HL-60 (cell line): ENCODE results near the gene ICAM5.

Source experiments
- DNase-seq, 2 experiments: peaks; one replicate each; pipeline ENCODE4 v3.0.0-alpha.2; 2010 to 2020; ENCODE audit warnings: low read depth in 1 of 2, low spot score in 1 of 2
- H3K27ac ChIP-seq: fragments of 250-450 bp; sonication (Bioruptor Pico); replicated peaks from 2 replicates; pipeline ENCODE4 v1.5.1; 2020; ENCODE audit warnings: mild to moderate bottlenecking, moderate library complexity
- H3K27me3 ChIP-seq: fragments of 250-450 bp; sonication (Bioruptor Pico); 2 replicates; pipeline ENCODE4 v1.5.1; 2021; ENCODE audit warnings: mild to moderate bottlenecking, moderate library complexity; ENCODE audit not compliant: insufficient read depth, poor library complexity, severe bottlenecking
- H3K4me3 ChIP-seq: replicated peaks from 2 replicates; pipeline ENCODE4 v1.5.1; 2011; ENCODE audit warnings: mild to moderate bottlenecking, control low read depth, low read length; ENCODE audit not compliant: insufficient read depth
- GABPA ChIP-seq: IDR thresholded peaks from 2 replicates; pipeline ENCODE4 v1.6.1; 2012; ENCODE audit warnings: low read depth
- POLR2AphosphoS5 ChIP-seq: IDR thresholded peaks from 2 replicates; pipeline ENCODE4 v1.6.1; 2012; ENCODE audit warnings: low read depth
- SPI1 ChIP-seq: IDR thresholded peaks from 2 replicates; pipeline ENCODE4 v1.6.1; 2012; ENCODE audit warnings: low read depth, mild to moderate bottlenecking, borderline replicate concordance
- TF ChIP-seq, protein P1 (sequence below): IDR thresholded peaks from one replicate; pipeline ENCODE4 v1.5.1; 2011; ENCODE audit warnings: low read length, control low read depth, inconsistent platforms; ENCODE audit not compliant: insufficient read depth
- TF ChIP-seq, protein P2 (sequence below): IDR thresholded peaks from 2 replicates; pipeline ENCODE4 v1.6.1; 2012; ENCODE audit warnings: low read depth; ENCODE audit not compliant: insufficient replicate concordance

The ICAM5 gene

DNA sequence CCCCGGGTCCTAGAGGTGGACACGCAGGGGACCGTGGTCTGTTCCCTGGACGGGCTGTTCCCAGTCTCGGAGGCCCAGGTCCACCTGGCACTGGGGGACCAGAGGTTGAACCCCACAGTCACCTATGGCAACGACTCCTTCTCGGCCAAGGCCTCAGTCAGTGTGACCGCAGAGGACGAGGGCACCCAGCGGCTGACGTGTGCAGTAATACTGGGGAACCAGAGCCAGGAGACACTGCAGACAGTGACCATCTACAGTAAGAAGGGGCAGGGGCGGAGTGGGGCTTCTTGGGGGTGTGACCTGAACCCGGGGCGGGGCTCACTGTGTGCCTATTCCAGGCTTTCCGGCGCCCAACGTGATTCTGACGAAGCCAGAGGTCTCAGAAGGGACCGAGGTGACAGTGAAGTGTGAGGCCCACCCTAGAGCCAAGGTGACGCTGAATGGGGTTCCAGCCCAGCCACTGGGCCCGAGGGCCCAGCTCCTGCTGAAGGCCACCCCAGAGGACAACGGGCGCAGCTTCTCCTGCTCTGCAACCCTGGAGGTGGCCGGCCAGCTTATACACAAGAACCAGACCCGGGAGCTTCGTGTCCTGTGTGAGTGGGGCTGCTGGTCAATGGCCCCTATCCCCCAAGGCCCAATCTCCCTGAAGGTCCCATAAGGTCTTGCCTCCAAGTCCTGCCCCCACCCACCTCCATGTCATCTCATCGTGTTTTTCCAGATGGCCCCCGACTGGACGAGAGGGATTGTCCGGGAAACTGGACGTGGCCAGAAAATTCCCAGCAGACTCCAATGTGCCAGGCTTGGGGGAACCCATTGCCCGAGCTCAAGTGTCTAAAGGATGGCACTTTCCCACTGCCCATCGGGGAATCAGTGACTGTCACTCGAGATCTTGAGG lies 5.4 kb upstream of the ICAM5 start:
- Histone ChIP-seq H3K4me3 (no peak overlapping the region), H3K27ac (no peak overlapping the region), H3K27me3 (peaks cover 6% of the 10 kb centered on the region)
- no peak for TF ChIP-seq POLR2AphosphoS5
- TF ChIP-seq, protein P1, sequence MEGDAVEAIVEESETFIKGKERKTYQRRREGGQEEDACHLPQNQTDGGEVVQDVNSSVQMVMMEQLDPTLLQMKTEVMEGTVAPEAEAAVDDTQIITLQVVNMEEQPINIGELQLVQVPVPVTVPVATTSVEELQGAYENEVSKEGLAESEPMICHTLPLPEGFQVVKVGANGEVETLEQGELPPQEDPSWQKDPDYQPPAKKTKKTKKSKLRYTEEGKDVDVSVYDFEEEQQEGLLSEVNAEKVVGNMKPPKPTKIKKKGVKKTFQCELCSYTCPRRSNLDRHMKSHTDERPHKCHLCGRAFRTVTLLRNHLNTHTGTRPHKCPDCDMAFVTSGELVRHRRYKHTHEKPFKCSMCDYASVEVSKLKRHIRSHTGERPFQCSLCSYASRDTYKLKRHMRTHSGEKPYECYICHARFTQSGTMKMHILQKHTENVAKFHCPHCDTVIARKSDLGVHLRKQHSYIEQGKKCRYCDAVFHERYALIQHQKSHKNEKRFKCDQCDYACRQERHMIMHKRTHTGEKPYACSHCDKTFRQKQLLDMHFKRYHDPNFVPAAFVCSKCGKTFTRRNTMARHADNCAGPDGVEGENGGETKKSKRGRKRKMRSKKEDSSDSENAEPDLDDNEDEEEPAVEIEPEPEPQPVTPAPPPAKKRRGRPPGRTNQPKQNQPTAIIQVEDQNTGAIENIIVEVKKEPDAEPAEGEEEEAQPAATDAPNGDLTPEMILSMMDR, result no peak
- TF ChIP-seq, protein P2, sequence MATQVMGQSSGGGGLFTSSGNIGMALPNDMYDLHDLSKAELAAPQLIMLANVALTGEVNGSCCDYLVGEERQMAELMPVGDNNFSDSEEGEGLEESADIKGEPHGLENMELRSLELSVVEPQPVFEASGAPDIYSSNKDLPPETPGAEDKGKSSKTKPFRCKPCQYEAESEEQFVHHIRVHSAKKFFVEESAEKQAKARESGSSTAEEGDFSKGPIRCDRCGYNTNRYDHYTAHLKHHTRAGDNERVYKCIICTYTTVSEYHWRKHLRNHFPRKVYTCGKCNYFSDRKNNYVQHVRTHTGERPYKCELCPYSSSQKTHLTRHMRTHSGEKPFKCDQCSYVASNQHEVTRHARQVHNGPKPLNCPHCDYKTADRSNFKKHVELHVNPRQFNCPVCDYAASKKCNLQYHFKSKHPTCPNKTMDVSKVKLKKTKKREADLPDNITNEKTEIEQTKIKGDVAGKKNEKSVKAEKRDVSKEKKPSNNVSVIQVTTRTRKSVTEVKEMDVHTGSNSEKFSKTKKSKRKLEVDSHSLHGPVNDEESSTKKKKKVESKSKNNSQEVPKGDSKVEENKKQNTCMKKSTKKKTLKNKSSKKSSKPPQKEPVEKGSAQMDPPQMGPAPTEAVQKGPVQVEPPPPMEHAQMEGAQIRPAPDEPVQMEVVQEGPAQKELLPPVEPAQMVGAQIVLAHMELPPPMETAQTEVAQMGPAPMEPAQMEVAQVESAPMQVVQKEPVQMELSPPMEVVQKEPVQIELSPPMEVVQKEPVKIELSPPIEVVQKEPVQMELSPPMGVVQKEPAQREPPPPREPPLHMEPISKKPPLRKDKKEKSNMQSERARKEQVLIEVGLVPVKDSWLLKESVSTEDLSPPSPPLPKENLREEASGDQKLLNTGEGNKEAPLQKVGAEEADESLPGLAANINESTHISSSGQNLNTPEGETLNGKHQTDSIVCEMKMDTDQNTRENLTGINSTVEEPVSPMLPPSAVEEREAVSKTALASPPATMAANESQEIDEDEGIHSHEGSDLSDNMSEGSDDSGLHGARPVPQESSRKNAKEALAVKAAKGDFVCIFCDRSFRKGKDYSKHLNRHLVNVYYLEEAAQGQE, result no peak
- no peak for TF ChIP-seq SPI1
- TF ChIP-seq GABPA, result no peak
- DNase-seq, result no peak

DNA sequence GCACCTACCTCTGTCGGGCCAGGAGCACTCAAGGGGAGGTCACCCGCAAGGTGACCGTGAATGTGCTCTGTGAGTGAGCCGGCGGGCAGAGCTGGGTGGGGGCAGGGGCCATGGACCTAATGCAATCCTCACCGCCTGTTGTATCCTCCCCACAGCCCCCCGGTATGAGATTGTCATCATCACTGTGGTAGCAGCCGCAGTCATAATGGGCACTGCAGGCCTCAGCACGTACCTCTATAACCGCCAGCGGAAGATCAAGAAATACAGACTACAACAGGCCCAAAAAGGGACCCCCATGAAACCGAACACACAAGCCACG lies 4.8 kb upstream of the ICAM5 start:
- no peak for DNase-seq
- H3K27me3 ChIP-seq, result peaks cover 11% of the 10 kb centered on the region
- TF ChIP-seq, protein P2, result no peak
- TF ChIP-seq POLR2AphosphoS5, result no peak
- TF ChIP-seq, protein P1, result no peak
- TF ChIP-seq GABPA, result no peak
- TF ChIP-seq SPI1, result no peak
- H3K27ac ChIP-seq, result no peak overlapping the region
- no peak overlapping the region for H3K4me3 ChIP-seq

DNA sequence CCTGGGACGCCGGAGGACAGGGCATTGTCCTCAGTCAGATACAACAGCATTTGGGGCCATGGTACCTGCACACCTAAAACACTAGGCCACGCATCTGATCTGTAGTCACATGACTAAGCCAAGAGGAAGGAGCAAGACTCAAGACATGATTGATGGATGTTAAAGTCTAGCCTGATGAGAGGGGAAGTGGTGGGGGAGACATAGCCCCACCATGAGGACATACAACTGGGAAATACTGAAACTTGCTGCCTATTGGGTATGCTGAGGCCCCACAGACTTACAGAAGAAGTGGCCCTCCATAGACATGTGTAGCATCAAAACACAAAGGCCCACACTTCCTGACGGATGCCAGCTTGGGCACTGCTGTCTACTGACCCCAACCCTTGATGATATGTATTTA lies 4.4 kb upstream of the ICAM5 start:
- Histone ChIP-seq H3K4me3 (no peak overlapping the region), H3K27ac (no peak overlapping the region), H3K27me3 (peaks cover 15% of the 10 kb centered on the region)
- TF ChIP-seq, protein P2, result no peak
- TF ChIP-seq GABPA, result no peak
- TF ChIP-seq SPI1, result no peak; the same call in 1 of the 2 replicates
- no peak for TF ChIP-seq POLR2AphosphoS5
- TF ChIP-seq, protein P1, result no peak
- DNase-seq, result no peak
